HG03280 (cell line): ENCODE data around the gene UBC.

Experiments used
- ATAC-seq: cut with Tn5 transposase; IDR thresholded peaks from one replicate; pipeline ENCODE4 v1.9.1; 2021; ENCODE audit warnings: mild to moderate bottlenecking, moderate library complexity; ENCODE audit not compliant: unreplicated experiment

UBC gene

DNA sequence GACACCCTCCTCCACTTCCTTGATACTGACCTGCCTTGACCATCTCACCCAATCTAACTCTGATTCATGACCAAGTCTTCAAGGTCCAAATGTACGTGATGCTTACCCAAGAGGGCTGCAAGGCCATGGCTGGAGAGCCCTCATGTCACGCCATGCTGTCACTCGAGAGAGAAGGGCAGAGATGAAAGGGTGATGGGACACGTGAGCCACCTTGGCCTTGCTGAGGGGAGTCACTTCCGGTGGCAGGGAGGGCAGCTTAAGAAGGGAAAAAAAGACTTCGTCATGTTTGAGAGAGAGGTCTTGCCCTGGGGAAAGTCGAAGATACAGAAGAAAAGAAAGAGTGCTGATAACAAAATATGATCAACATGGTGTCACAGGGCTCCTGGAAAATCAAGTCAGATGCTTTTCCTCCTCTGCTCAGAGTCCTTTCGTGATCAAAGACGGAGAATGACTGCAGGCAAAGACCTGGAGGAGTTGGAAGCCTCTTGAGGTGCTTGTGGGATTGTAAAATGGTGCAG, 47.5 kb downstream of the UBC start:
- ATAC-seq: no peak

DNA sequence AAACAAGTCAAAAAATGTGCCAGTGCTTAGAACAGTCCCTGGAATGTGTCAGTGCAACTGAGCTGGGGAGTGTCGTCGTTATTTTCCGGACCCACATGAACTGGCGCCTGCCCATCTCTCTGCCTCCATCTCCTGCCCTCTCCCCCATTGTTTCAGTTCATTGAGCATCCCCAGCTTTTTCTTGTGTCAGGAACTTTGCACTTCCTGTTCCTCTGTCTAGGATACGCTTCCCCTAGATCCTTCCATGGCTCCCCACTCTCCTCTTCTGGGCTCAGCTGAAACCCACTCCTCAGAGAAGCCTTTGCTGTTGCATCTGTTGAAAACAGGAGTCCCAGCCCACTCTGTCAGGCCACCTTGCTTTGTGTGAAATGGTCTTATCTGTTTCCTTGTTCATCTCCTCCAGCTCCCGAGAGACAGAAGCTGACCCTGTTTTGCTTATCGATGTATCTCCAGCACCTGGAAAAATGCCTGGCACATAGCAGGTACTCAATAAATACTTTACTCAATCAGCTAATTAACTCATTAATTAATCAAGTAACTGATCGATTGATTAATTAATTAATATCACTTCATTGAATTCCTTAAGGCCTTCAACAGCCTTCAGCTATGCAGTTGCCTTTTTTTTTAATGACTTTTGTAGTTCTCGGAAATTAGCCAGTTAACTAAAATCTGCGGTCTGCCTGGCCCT, 48.1 kb downstream of the UBC start:
- ATAC-seq: no peak

DNA sequence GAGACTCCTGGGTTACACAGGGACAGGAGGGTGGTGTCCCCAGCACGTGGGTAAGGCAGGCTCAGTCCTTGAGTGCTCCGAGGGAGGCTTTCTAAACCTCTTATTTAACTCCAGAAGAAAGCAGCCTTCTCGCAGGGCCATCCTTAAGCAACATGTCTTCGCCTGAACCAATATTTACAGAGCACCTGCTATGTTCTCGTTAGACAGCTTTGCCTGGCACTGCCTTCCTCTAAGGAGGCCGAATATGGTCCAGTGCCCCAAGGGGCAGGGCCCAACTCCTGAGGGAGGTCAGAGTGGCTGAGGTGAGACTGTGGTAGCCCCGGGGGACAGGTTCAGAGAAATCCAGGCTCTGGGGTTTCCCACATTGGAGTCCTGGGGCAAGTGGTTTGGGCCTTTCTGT, 48.7 kb downstream of the UBC start:
- ATAC-seq: no peak

DNA sequence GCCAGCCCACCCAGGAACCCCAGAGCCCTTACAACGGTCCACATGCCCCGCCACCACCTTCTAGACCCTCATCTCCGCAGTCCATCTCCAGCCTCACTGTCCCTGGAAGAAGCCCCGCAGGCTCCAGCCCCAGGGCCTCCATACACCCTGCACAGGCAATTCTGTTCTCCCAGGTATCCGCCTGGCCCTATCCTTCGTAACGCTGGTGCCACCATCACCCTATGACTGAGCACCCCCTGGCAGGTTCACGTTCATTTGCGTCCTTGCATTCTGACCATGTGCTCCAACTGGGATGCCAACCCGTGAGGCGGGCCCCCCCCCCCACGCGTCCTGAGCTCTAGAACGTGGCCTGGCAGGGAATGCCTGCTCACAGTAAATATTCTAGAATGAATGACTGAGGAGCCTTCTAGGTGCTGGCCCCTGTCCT, 50.1 kb downstream of the UBC start:
- ATAC-seq: no peak

- peak; percentile 75 for ATAC-seq
These were observed 50.8 kb downstream of the UBC start, which contains the start of gene SCARB1 for GRCh38 chr12:124863416-124864325. TSS of gene SCARB1 (minus strand) at chr12:124863864. CDS start at chr12:124863720, 144 bp downstream.

DNA sequence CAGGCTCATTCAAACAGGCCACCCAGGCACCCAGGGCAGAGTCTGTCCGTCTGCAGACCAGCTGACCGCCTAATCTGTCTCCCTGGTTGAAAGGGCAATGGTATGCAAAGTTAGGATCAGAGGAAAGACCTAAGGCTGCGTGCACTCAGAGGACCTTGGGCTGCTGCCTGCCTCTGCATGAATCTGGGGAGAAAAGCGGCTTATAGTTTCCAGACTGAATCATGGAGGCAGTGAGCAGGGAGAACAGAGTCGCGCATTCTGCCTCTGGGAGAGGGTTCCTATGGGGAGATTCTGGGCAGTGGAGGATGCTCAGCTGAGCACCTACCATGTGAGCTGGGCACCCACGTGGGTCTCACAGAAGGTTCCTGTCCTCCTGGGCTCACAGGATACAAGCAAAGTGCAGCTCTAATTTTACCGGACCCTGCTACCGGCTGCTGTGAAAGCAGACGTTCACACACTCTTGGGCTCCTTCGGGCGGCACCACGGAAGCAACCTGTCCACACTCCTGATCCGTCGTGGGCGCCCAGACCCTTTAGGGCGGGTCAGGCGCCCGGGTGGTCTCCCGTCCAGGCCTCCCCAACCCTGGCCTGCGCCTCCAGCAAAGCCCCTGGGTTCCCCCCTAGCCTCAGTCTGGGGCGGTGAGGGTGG, 51.6 kb downstream of the UBC start:
- peak; percentile 7 for ATAC-seq

DNA sequence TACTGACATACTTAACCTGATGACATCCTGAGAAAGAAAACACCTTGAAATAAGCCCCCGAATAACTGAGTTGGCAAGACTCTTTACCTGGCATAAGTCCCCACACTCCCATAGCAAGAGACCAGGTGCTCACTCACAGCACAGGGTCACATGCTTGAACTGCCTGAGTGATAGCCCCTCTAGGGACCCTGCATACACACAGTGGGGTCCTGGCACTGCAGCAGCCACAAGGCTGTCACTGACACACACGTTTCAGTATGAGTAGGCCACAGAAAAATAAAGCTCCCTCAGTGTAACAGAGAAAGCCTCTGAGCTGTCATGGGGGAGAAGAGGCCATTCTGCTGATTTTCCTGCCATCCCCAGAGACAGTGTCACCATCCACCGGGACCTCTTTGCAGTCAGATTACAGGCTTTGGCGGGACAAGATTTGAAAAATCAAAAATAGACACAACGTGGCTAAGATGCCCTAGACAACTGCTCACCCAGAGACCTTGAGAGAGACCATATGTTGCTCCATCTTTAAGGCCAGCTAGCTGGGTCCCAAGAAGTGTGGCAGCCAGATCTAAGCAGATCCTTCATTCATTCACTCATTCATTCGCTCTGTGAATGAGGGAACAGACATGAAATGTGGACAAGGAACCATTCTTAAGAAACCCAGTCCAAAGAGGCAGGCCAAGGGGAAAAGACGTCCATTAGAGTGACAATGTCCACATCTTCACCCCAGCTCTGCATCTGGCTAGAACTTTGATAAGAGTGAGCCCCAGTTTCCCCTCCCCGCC, 52.4 kb downstream of the UBC start:
- no peak for ATAC-seq
